SH-SY5Y (cell line): ENCODE measurements around the gene GPC5.

Experiments used
- GATA2 ChIP-seq: IDR thresholded peaks from 2 replicates; pipeline ENCODE4 v1.6.1; 2011; ENCODE audit warnings: mild to moderate bottlenecking, low read depth, low read length
- GATA3 ChIP-seq: IDR thresholded peaks from 2 replicates; pipeline ENCODE4 v1.6.1; 2011; ENCODE audit warnings: low read depth, mild to moderate bottlenecking, low read length, moderate library complexity

- no peak for TF ChIP-seq GATA3
- no peak for TF ChIP-seq GATA2
Measured at GRCh38 chr13:91774397-91774796, 376.0 kb downstream of the GPC5 start.
